Prostate gland (tissue), 2 donors: ENCODE measurements around the gene ADI1. TPM values are rescaled to one million over a fixed set of nuclear protein-coding genes. Genes with fewer than 3 reads are reported as not detected.

Experiments used
- DNase-seq: peaks from one replicate; pipeline ENCODE4 v3.0.0-alpha.2; 2019; ENCODE audit warnings: low spot score
- H3K27ac ChIP-seq, 2 donors: fragments of 200-600 bp; sonication (generic); 2 replicates each; pipeline ENCODE4 v1.5.1; 2017 to 2019
- H3K27me3 ChIP-seq: fragments of 200-600 bp; sonication (generic); replicated peaks from 2 replicates; pipeline ENCODE4 v1.5.1; 2019; ENCODE audit not compliant: insufficient read depth
- H3K36me3 ChIP-seq, 2 donors: fragments of 200-600 bp; sonication (generic); 1 replicate in 1 of 2; 2 replicates in 1 of 2; pipeline versions ENCODE4 v1.5.1 to v1.8.1; 2017 to 2019
- H3K4me1 ChIP-seq: fragments of 200-600 bp; sonication (generic); replicated peaks from 2 replicates; pipeline ENCODE4 v1.5.1; 2019
- H3K4me3 ChIP-seq, 2 donors: fragments of 200-600 bp; sonication (generic); 2 replicates each; pipeline ENCODE4 v1.5.1; 2017 to 2019
- H3K9me3 ChIP-seq: fragments of 200-600 bp; sonication (generic); 2 replicates; pipeline ENCODE4 v1.5.1; 2017
- CTCF ChIP-seq, 4 experiments: fragments of 200-600 bp in 2 of 4; fragments of 450-650 bp in 2 of 4; sonication (generic) in 2 of 4; IDR thresholded peaks; 1 replicate in 3 of 4; 2 replicates in 1 of 4; pipeline ENCODE4 v1.5.1; 2016 to 2019; ENCODE audit warnings: antibody characterized with exemption in 4 of 4, mild to moderate bottlenecking in 2 of 4, moderate library complexity in 2 of 4
- POLR2A ChIP-seq: fragments of 450-650 bp; IDR thresholded peaks from one replicate; pipeline ENCODE4 v1.6.1; 2016; ENCODE audit warnings: antibody characterized with exemption, mild to moderate bottlenecking
- POLR2AphosphoS5 ChIP-seq: sonication (generic); formaldehyde crosslinking; IDR thresholded peaks from one replicate; pipeline ENCODE4 v1.6.1; 2017; ENCODE audit warnings: antibody characterized with exemption
- WGBS: methylation state at CpG from one replicate; pipeline ENCODE4 v1.1.5; 2018; 5-methylcytosine and 5-hydroxymethylcytosine counted together
- intact Hi-C: fragments of 100-400 bp; cut with DNase I; formaldehyde crosslinking; loops from one replicate; pipeline ENCODE4 v1.14.2; 2022
- total RNA-seq, 2 donors: library from RNA; depleted of rRNA; stranded (reverse); fragments of >200 nt; gene quantifications; one replicate each; pipeline ENCODE4 v1.1.0, GENCODE V29; 2016

Gene ADI1
- total RNA-seq, 2 donors from 2014 or later = 81.7 to 270 TPM

GRCh38 chr2:3475771-3476170 lies 43.6 kb downstream of the ADI1 start:
- Histone ChIP-seq H3K9me3 (no peaks in the 10 kb centered on the region), H3K27me3 (no peaks in the 10 kb centered on the region), H3K4me1 (peaks cover 13% of the 10 kb centered on the region), H3K36me3 (no peaks in the 10 kb centered on the region), H3K27ac (no peak overlapping the region), H3K4me3 (no peak overlapping the region)
- no peak for DNase-seq
- WGBS = 75% methylated on average over 28 of the region's 28 CpGs
- TF ChIP-seq POLR2AphosphoS5 (no peak), CTCF (IDR thresholded peaks at IDR 0.05) (no peak), POLR2A (no peak)
- intact Hi-C loops = no loop called here

GRCh38 chr2:3472966-3473365 lies 46.4 kb downstream of the ADI1 start:
- intact Hi-C loops = no loop called here
- Histone ChIP-seq H3K4me1 (peaks cover 28% of the 10 kb centered on the region), H3K9me3 (no peaks in the 10 kb centered on the region), H3K27ac (peak overlapping the region in 1 of 2 donors; percentile 74), H3K4me3 (no peak overlapping the region), H3K36me3 (no peaks in the 10 kb centered on the region), H3K27me3 (no peaks in the 10 kb centered on the region)
- 52% methylated on average over 10 of the region's 10 CpGs for WGBS
- DNase-seq = no peak
- TF ChIP-seq CTCF (IDR thresholded peaks at IDR 0.05) (no peak), POLR2A (no peak), POLR2AphosphoS5 (no peak)

- no peaks in the 10 kb centered on the region for H3K27me3 ChIP-seq
- no peaks in the 10 kb centered on the region for H3K36me3 ChIP-seq
- H3K4me3 ChIP-seq = no peak overlapping the region
- DNase-seq = no peak
- H3K4me1 ChIP-seq = peaks cover 28% of the 10 kb centered on the region
- peak overlapping the region; percentile 74 to 78 for H3K27ac ChIP-seq
- H3K9me3 ChIP-seq = no peaks in the 10 kb centered on the region
- no peak for TF ChIP-seq POLR2A
- TF ChIP-seq POLR2AphosphoS5 = no peak
- no peak for TF ChIP-seq CTCF (IDR thresholded peaks at IDR 0.05)
- 80% methylated on average over 10 of the region's 10 CpGs for WGBS
- intact Hi-C loops = no loop called here
These were observed 47.0 kb downstream of the ADI1 start for GRCh38 chr2:3472296-3472695.

- H3K36me3 ChIP-seq = peaks cover 0 to 8% of the 10 kb centered on the region in 2 donors
- 51% methylated on average over 17 of the region's 17 CpGs for WGBS
- peak; percentile 56 for TF ChIP-seq POLR2AphosphoS5
- TF ChIP-seq POLR2A = no peak
- peak; percentile 59 for DNase-seq
- peaks cover 28% of the 10 kb centered on the region for H3K4me1 ChIP-seq
- no peaks in the 10 kb centered on the region for H3K9me3 ChIP-seq
- peak overlapping the region; percentile 74 to 78 for H3K27ac ChIP-seq
- intact Hi-C loops = loop anchor here (2.0 kb wide), 1 partner anchor 54 kb away; no protein-coding TSS in a partner anchor
- no peak overlapping the region for H3K4me3 ChIP-seq
- H3K27me3 ChIP-seq = no peaks in the 10 kb centered on the region
These were observed 48.2 kb downstream of the ADI1 start for GRCh38 chr2:3470856-3471737.

- peak; percentile 86 for DNase-seq
- Histone ChIP-seq H3K27ac (peak overlapping the region; percentile 74 to 78), H3K27me3 (no peaks in the 10 kb centered on the region), H3K4me3 (no peak overlapping the region), H3K4me1 (peaks cover 28% of the 10 kb centered on the region), H3K9me3 (no peaks in the 10 kb centered on the region), H3K36me3 (peaks cover 0 to 16% of the 10 kb centered on the region in 2 donors)
- WGBS = 36% methylated on average over 16 of the region's 17 CpGs
- intact Hi-C loops = loop anchor here (2.0 kb wide), 1 partner anchor 55 kb away; no protein-coding TSS in a partner anchor
- no peak for TF ChIP-seq CTCF (IDR thresholded peaks at IDR 0.05)
- TF ChIP-seq POLR2AphosphoS5 = peak; percentile 90
These were observed 49.1 kb downstream of the ADI1 start for GRCh38 chr2:3470166-3470651.
